Measurements from ENCODE around the gene GAPDHS.

The GAPDHS gene

DNA sequence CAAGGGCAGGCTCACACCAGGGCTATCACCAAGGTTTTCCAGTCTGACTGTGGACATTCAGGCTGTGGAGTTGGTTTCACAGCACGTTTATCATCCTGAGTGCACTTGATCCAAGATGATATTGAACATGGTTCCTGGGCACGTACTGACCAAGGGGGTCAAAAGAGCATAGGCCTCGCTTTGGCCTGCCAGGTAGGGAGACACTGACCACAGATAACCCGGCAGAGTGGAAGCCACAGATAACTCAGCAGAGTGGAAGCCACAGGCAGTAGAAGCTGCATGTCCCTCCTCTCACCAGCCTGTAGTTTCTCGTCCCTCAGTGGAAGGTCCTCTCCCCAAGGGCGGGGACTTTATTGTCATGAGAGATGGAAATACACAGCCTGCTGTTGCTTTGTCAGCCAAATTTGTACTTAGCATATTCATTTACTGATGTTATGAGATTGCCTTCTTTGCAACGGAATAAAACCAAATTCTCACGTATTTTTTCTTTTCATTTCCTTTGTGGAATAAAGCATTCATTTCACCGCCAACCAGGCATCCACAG, 34.2 kb upstream of the GAPDHS start:
- no peaks in the 10 kb centered on the region for H3K9me3 ChIP-seq (ENCODE audit: control insufficient read depth, low read length)
- H3K36me3 ChIP-seq (ENCODE audit: control insufficient read depth, insufficient read depth, low read length), result no peaks in the 10 kb centered on the region
- H3K4me3 ChIP-seq (ENCODE audit: low read length), result no peak overlapping the region
- H3K4me1 ChIP-seq (ENCODE audit: control insufficient read depth, insufficient read depth, low read length), result peaks cover 6% of the 10 kb centered on the region
- no peak overlapping the region for H3K9ac ChIP-seq (ENCODE audit: low read length)
- H3K27me3 ChIP-seq (ENCODE audit: control insufficient read depth, insufficient read depth, low read length), result peaks cover 4% of the 10 kb centered on the region

DNA sequence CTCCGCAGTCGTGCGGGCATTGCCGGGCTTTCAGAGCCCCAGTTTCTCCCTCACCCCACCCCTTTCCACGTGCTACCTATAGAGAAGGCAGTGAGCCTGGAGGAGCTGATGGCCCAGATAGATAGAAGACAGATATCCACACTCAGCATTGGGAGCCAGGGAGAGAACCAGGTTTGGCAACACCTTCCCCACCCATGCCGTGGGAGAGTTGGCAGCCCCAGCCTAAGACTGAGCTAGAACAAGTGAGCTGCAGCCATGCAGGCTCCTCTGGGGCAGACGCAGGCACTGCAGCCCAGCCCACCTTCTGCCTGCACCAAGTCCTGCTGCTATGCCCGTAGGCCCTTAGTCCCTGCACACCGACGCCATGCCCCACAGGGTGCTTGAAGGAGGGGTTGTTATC, 32.6 kb upstream of the GAPDHS start:
- no peaks in the 10 kb centered on the region for H3K36me3 ChIP-seq (ENCODE audit: control insufficient read depth, insufficient read depth, low read length)
- H3K4me3 ChIP-seq (ENCODE audit: low read length), result no peak overlapping the region

DNA sequence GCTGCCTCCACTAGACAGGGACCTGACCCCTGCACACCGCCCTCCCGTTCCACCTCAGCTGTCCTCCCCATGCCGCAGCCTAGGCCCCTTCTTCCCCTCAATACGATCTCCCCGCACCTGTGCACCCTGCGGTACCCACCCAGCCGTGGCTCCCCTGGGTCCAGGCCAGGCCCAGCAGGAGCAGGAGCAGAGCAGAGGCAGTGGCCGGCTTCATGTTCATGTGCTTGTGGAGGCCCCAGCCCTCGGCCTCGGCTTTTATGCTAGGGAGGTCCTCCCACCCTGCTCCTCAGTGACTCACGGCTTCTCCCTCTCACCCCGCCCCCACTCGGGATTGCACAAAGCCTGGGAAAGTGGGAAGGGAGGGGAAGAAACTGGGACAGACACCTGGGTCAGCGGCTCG, 31.6 kb upstream of the GAPDHS start:
- no peaks in the 10 kb centered on the region for H3K4me1 ChIP-seq (ENCODE audit: control insufficient read depth, insufficient read depth, low read length)
- H3K4me3 ChIP-seq (ENCODE audit: low read length), result no peak overlapping the region
- no peaks in the 10 kb centered on the region for H3K36me3 ChIP-seq (ENCODE audit: control insufficient read depth, insufficient read depth, low read length)
- no peak overlapping the region for H3K9ac ChIP-seq (ENCODE audit: low read length)
- H3K27me3 ChIP-seq (ENCODE audit: control insufficient read depth, insufficient read depth, low read length), result no peaks in the 10 kb centered on the region
- no peaks in the 10 kb centered on the region for H3K9me3 ChIP-seq (ENCODE audit: control insufficient read depth, low read length)

More for the DNA sequence above, 32.6 kb upstream of the GAPDHS start:
- Histone ChIP-seq H3K4me1 (ENCODE audit: control insufficient read depth, insufficient read depth, low read length) (no peaks in the 10 kb centered on the region), H3K9ac (ENCODE audit: low read length) (no peak overlapping the region), H3K9me3 (ENCODE audit: control insufficient read depth, low read length) (no peaks in the 10 kb centered on the region), H3K27me3 (ENCODE audit: control insufficient read depth, insufficient read depth, low read length) (no peaks in the 10 kb centered on the region)

DNA sequence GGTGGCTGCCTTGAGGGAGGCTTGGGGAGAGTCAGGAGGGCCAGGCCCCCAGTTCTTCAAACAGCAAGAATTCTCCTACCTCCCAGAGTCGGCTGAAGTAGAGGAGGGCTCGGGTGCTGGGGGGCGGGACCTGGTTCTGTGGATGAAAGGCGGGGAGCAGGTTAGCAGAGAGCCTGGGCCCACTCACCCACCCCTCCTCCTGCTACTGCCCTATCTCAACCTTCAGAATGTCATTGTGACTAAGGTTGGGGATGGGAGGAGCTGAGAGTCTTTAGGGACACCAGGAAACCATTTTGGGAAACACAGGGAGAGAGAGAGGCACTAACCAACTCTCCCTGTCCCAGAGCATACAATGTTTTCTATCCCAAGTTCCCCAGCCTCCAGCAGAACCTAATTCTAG, 30.5 kb upstream of the GAPDHS start:
- Histone ChIP-seq H3K4me1 (ENCODE audit: control insufficient read depth, insufficient read depth, low read length) (no peaks in the 10 kb centered on the region), H3K9ac (ENCODE audit: low read length) (no peak overlapping the region), H3K36me3 (ENCODE audit: control insufficient read depth, insufficient read depth, low read length) (no peaks in the 10 kb centered on the region), H3K27me3 (ENCODE audit: control insufficient read depth, insufficient read depth, low read length) (no peaks in the 10 kb centered on the region), H3K9me3 (ENCODE audit: control insufficient read depth, low read length) (no peaks in the 10 kb centered on the region), H3K4me3 (ENCODE audit: low read length) (no peak overlapping the region)

DNA sequence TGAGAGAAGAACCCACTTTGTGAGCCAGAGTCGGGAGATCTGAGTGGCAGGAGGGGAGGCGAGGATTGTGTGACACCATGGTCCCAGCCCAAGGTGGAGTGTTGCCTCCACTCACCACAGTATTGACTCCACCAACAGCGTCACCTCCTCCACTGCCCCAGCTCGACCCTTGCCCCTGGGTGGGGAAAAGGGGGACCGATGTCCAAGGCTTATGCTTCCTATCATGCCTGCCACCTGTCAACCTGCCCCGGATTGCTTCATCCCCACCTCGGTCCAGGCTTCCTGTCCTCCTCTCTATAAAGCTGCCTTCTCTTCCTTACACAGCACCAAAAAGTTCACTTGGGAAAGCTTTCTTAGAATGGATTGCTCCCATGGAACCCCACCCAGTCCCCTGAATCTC, 27.2 kb upstream of the GAPDHS start:
- peaks cover 11% of the 10 kb centered on the region for H3K27me3 ChIP-seq (ENCODE audit: control insufficient read depth, insufficient read depth, low read length)

DNA sequence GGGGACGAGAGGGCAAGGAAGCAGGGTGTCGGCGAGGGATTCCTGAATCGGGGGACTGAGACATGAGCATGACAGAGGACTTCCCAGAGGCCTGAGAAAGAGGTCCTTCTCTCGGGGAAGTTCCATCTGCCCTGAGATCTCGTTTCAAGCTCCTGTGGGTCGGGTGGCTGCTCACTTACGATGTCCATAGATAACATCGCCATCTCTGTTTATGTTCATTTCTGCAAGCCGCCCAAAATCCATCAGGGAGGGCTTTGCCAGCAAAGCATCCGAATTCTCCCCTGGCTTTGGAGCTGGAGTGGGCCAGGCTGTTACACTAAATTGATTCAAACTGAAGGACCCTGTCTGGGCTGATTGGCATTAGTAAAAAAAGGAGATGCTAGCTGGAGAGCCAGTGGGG, 25.7 kb upstream of the GAPDHS start:
- no peaks in the 10 kb centered on the region for H3K36me3 ChIP-seq (ENCODE audit: control insufficient read depth, insufficient read depth, low read length)
- no peak overlapping the region for H3K9ac ChIP-seq (ENCODE audit: low read length)
- no peaks in the 10 kb centered on the region for H3K9me3 ChIP-seq (ENCODE audit: control insufficient read depth, low read length)
- no peak overlapping the region for H3K4me3 ChIP-seq (ENCODE audit: low read length)
- H3K27me3 ChIP-seq (ENCODE audit: control insufficient read depth, insufficient read depth, low read length), result peaks cover 21% of the 10 kb centered on the region
- H3K4me1 ChIP-seq (ENCODE audit: control insufficient read depth, insufficient read depth, low read length), result peaks cover 18% of the 10 kb centered on the region

More for the DNA sequence above, 27.2 kb upstream of the GAPDHS start:
- Histone ChIP-seq H3K9ac (ENCODE audit: low read length) (no peak overlapping the region), H3K4me3 (ENCODE audit: low read length) (no peak overlapping the region), H3K9me3 (ENCODE audit: control insufficient read depth, low read length) (no peaks in the 10 kb centered on the region), H3K36me3 (ENCODE audit: control insufficient read depth, insufficient read depth, low read length) (no peaks in the 10 kb centered on the region), H3K4me1 (ENCODE audit: control insufficient read depth, insufficient read depth, low read length) (peaks cover 18% of the 10 kb centered on the region)

DNA sequence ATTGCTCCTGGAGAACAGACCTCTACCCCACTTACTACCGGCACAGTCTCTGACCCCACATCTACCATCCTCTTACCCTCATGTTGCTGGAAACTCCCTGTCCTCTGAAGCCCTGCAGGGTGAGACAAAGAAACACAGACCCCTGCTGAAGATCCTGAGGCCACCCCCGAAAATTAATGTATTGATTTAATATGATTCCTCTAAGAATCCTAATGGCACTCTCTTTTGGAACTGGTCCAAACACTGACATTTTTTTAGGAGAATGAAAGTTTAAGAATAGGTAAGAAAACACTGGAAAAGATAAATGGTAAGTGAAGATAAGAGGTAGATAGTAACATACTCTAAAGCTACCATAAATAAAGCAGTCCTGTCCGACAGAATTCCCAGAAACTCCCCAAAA, 25.1 kb upstream of the GAPDHS start:
- Histone ChIP-seq H3K4me3 (ENCODE audit: low read length) (no peak overlapping the region), H3K27me3 (ENCODE audit: control insufficient read depth, insufficient read depth, low read length) (peaks cover 24% of the 10 kb centered on the region), H3K36me3 (ENCODE audit: control insufficient read depth, insufficient read depth, low read length) (no peaks in the 10 kb centered on the region), H3K4me1 (ENCODE audit: control insufficient read depth, insufficient read depth, low read length) (peaks cover 18% of the 10 kb centered on the region), H3K9me3 (ENCODE audit: control insufficient read depth, low read length) (no peaks in the 10 kb centered on the region), H3K9ac (ENCODE audit: low read length) (no peak overlapping the region)

DNA sequence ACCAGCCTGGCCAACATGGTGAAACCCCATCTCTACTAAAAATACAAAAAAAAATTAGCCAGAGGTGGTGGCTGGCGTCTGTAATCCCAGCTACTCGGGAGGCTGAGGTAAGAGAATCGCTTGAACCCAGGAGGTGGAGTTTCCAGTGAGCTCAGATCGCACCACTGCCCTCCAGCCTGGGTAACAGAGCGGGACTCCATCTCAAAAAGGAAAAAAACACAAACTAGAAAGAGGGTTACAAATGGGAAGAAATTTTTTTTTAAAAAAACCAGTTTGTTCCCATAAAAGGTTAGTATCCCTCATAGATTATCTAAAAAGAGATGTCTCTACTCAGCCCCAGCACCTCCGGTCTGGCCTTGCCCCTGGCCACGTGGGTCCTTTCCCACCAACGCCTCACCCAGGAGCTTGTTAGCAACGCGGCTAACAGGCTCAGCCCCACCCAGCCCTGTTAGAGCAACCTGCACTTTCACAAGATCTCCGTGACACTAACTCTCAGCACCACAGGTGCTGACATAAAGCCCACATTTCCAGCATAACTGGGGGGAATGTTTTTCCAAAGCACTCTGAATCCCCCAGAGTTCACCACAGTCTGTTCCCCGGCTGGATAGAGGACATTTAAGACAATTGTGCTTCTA, 24.1 kb upstream of the GAPDHS start:
- Histone ChIP-seq H3K27me3 (ENCODE audit: control insufficient read depth, insufficient read depth, low read length) (peaks cover 28% of the 10 kb centered on the region), H3K9ac (ENCODE audit: low read length) (peak overlapping the region; percentile 86), H3K4me1 (ENCODE audit: control insufficient read depth, insufficient read depth, low read length) (peaks cover 20% of the 10 kb centered on the region), H3K36me3 (ENCODE audit: control insufficient read depth, insufficient read depth, low read length) (no peaks in the 10 kb centered on the region), H3K9me3 (ENCODE audit: control insufficient read depth, low read length) (no peaks in the 10 kb centered on the region), H3K4me3 (ENCODE audit: low read length) (peak overlapping the region; percentile 80)

DNA sequence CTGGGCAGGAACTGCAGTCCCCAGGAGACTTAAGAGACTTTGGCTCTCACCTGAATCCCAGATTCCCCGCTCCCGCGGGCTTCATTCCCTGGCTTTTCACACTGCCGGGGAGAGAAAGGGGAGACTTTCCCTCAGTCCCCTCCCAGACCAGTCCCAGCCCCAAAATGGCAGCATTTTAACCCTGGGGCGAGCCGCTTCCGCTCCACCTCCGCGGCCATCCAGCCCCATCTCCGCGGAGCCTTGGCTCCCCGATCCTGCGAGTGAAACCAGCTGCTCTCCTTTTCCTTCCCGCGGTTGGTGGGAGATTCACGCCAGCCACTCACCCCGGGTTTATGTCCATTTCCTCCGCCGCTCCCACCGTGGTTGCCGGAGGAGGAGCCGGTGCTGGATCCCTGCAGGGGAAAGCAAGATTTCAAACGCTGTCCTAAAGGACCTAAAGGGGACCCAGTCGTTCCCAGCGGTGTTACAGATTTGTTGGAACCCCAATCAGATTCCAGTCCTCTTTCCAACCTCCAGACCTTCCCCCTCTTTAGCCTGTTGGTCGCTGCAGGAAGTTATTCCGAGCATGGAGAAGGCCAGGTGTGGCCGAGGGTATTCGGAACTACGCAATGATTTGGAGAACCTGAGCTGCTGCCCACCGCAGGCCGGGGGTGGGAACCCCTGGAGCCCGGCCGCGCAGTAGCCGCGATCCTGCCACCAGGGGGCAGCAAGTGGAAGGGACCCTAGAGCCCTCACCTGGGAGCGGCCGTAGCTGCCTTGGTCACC, 23.2 kb upstream of the GAPDHS start:
- H3K4me3 ChIP-seq (ENCODE audit: low read length), result peak overlapping the region; percentile 80
- H3K9ac ChIP-seq (ENCODE audit: low read length), result peak overlapping the region; percentile 86
- H3K36me3 ChIP-seq (ENCODE audit: control insufficient read depth, insufficient read depth, low read length), result no peaks in the 10 kb centered on the region
- peaks cover 29% of the 10 kb centered on the region for H3K27me3 ChIP-seq (ENCODE audit: control insufficient read depth, insufficient read depth, low read length)
- H3K4me1 ChIP-seq (ENCODE audit: control insufficient read depth, insufficient read depth, low read length), result peaks cover 23% of the 10 kb centered on the region
- H3K9me3 ChIP-seq (ENCODE audit: control insufficient read depth, low read length), result no peaks in the 10 kb centered on the region

DNA sequence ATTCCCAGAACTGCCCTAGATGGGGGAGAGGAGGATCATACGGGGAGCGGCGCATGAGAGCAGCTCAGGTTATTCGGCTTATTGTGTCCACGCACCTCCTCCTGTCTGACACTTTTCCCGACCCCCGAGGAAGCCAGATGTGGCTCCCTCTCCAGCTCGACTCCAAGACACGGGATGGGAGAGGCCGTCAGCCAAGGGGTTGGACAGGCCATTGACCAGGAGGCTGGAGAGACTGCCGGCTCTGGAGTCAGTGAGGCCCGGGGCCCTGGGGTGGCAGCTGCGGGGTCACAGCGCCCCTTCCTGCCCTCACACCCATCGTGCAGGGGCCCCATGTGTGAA, 22.7 kb upstream of the GAPDHS start:
- H3K27me3 ChIP-seq (ENCODE audit: control insufficient read depth, insufficient read depth, low read length), result peaks cover 29% of the 10 kb centered on the region
- H3K4me3 ChIP-seq (ENCODE audit: low read length), result peak overlapping the region; percentile 80
- peaks cover 23% of the 10 kb centered on the region for H3K4me1 ChIP-seq (ENCODE audit: control insufficient read depth, insufficient read depth, low read length)
- no peaks in the 10 kb centered on the region for H3K36me3 ChIP-seq (ENCODE audit: control insufficient read depth, insufficient read depth, low read length)
- H3K9me3 ChIP-seq (ENCODE audit: control insufficient read depth, low read length), result no peaks in the 10 kb centered on the region
- H3K9ac ChIP-seq (ENCODE audit: low read length), result no peak overlapping the region

DNA sequence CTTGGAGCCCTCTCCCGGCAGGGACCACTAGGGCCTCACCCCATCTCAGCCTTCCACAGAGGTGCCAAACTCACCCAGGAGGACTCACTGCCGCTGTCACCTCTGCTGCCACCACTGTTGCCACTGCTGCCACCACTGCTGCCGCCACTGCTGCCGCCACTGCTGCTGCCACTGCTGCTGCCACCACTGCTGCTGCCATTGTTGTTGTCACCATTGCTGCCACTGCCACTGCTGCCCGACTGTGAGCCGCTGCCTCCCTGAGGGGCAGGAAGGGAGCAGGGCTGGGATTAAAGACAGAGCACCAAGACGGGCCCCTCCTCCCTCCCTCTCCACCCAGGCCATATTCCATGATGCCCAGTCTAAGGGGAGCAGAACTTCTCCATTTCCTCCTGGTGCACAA, 21.9 kb upstream of the GAPDHS start:
- Histone ChIP-seq H3K4me3 (ENCODE audit: low read length) (no peak overlapping the region), H3K27me3 (ENCODE audit: control insufficient read depth, insufficient read depth, low read length) (peaks cover 29% of the 10 kb centered on the region)

DNA sequence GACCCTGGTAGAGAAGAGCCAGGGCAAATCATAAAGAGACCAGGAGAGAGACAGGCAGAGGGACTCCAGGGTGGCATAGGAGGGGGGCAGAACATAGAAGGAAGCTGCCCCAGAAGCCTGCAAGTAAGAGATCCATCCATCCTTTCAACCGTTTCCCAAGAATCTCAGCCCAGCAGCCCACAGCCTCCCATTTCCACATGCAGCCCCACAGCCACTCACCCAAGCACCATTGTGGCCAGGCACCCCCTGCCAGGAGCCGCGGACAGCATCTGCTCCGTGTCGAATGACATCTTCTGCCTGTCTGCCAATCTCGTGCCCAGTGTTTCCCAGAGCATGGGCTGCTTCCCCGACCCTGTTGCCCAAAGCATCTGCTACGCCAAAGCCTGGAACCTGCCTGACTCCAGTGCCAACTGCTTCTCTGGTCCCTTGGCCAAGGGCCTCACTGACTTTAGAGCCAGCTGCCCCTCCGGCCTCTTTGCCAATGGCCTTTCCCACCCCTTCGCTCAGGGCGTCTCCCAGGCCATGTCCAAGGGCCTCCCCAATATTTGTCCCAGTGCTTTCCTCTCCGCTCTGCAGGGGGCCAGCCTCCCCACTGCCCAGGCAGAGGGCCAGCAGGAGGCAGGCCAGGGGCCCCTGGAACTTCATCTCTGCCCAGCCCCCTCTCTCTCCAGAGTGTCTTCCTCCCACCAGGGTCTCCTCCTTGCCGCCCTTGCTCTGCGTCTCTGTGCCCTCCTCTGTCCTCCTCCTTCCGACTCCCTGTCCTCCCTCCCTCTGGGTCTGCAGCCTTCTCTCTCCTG, 20.2 kb upstream of the GAPDHS start:
- no peaks in the 10 kb centered on the region for H3K9me3 ChIP-seq (ENCODE audit: control insufficient read depth, low read length)
- no peaks in the 10 kb centered on the region for H3K36me3 ChIP-seq (ENCODE audit: control insufficient read depth, insufficient read depth, low read length)
- peaks cover 29% of the 10 kb centered on the region for H3K27me3 ChIP-seq (ENCODE audit: control insufficient read depth, insufficient read depth, low read length)
- no peak overlapping the region for H3K9ac ChIP-seq (ENCODE audit: low read length)
- H3K4me1 ChIP-seq (ENCODE audit: control insufficient read depth, insufficient read depth, low read length), result peaks cover 23% of the 10 kb centered on the region
- H3K4me3 ChIP-seq (ENCODE audit: low read length), result no peak overlapping the region

More for the DNA sequence above, 21.9 kb upstream of the GAPDHS start:
- Histone ChIP-seq H3K36me3 (ENCODE audit: control insufficient read depth, insufficient read depth, low read length) (no peaks in the 10 kb centered on the region), H3K9me3 (ENCODE audit: control insufficient read depth, low read length) (no peaks in the 10 kb centered on the region), H3K4me1 (ENCODE audit: control insufficient read depth, insufficient read depth, low read length) (peaks cover 23% of the 10 kb centered on the region), H3K9ac (ENCODE audit: low read length) (no peak overlapping the region)
